ENCODE measurements around the gene NTRK3. TPM values are rescaled to one million over a fixed set of nuclear protein-coding genes. Genes with fewer than 3 reads are reported as not detected.

Gene NTRK3
- total and polyA plus RNA-seq, 12 donors: 0.45 to 5.6 (median 2.3) TPM

GRCh38 chr15:87945246-87945645 lies 311.3 kb downstream of the NTRK3 start:
- intact Hi-C loops (cut with DNase I): loop anchor here in 2 of 10 donors (10.0 kb wide), 3 partner anchors 60 to 130 kb away; no protein-coding TSS in a partner anchor
- peak overlapping the region in 8 of 10 donors; percentile 7 to 64 (median 44) for H3K27ac ChIP-seq
- no peaks in the 10 kb centered on the region for H3K9me3 ChIP-seq
- TF ChIP-seq, protein P1, sequence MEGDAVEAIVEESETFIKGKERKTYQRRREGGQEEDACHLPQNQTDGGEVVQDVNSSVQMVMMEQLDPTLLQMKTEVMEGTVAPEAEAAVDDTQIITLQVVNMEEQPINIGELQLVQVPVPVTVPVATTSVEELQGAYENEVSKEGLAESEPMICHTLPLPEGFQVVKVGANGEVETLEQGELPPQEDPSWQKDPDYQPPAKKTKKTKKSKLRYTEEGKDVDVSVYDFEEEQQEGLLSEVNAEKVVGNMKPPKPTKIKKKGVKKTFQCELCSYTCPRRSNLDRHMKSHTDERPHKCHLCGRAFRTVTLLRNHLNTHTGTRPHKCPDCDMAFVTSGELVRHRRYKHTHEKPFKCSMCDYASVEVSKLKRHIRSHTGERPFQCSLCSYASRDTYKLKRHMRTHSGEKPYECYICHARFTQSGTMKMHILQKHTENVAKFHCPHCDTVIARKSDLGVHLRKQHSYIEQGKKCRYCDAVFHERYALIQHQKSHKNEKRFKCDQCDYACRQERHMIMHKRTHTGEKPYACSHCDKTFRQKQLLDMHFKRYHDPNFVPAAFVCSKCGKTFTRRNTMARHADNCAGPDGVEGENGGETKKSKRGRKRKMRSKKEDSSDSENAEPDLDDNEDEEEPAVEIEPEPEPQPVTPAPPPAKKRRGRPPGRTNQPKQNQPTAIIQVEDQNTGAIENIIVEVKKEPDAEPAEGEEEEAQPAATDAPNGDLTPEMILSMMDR (IDR thresholded peaks at IDR 0.05): no peak
- WGBS, 2 donors: 80 to 82% methylated on average over 3 of the region's 3 CpGs
- no peaks in the 10 kb centered on the region for H3K27me3 ChIP-seq
- H3K4me1 ChIP-seq: peaks cover 2 to 38% (median 13%) of the 10 kb centered on the region in 9 donors
- H3K36me3 ChIP-seq: no peaks in the 10 kb centered on the region
- no peak for ATAC-seq
- no peak overlapping the region for H3K4me3 ChIP-seq
- DNase-seq: no peak

DNA sequence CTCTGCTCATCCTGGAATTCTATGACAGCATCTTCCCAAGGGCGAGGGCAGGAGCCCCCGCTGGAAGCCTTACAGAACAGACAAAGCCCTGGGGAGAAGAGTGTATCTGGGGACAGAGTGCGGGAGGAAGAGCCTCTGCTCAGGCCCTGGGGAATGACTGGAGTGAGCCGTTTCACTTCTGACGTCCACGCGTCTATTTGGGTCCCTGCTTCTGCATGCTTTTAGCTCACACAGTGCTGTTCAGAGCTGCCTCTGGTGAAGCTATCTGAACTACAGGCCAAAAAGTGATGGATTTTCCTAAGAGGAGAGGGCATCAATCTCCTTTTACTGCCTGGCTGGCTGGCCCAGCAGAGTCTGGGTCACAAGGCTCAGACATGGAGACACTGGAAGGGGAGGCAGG lies 311.8 kb downstream of the NTRK3 start:
- Histone ChIP-seq H3K27ac (peak overlapping the region in 8 of 10 donors; percentile 7 to 64 (median 44)), H3K4me1 (peaks cover 2 to 38% (median 10%) of the 10 kb centered on the region in 9 donors), H3K36me3 (no peaks in the 10 kb centered on the region), H3K27me3 (no peaks in the 10 kb centered on the region), H3K4me3 (no peak overlapping the region), H3K9me3 (no peaks in the 10 kb centered on the region)
- TF ChIP-seq, protein P1 (IDR thresholded peaks at IDR 0.05): no peak
- peak in 7 of 8 donors; percentile 38 to 83 (median 73) for ATAC-seq
- peak in 1 of 2 donors; percentile 59 for DNase-seq
- WGBS, 2 donors: 64 to 70% methylated on average over 7 of the region's 7 CpGs
- intact Hi-C loops (cut with DNase I): loop anchor here in 2 of 10 donors (10.0 kb wide), 3 partner anchors 60 to 130 kb away; no protein-coding TSS in a partner anchor

- Histone ChIP-seq H3K9me3 (no peaks in the 10 kb centered on the region), H3K27me3 (no peaks in the 10 kb centered on the region), H3K36me3 (no peaks in the 10 kb centered on the region), H3K4me1 (peaks cover 0 to 35% (median 7%) of the 10 kb centered on the region in 9 donors), H3K4me3 (no peak overlapping the region), H3K27ac (peak overlapping the region in 3 of 10 donors; percentile 12 to 44 (median 20))
- TF ChIP-seq, protein P1 (IDR thresholded peaks at IDR 0.05): no peak
- ATAC-seq (no peak), DNase-seq (no peak)
- intact Hi-C loops (cut with DNase I): loop anchor here in 2 of 10 donors (10.0 kb wide), 3 partner anchors 59 to 129 kb away; no protein-coding TSS in a partner anchor
- 64 to 77% methylated on average over 3 of the region's 3 CpGs for WGBS, 2 donors
Observed at GRCh38 chr15:87944050-87944449, 312.5 kb downstream of the NTRK3 start.

- H3K9me3 ChIP-seq: no peaks in the 10 kb centered on the region
- H3K4me1 ChIP-seq: peaks cover 0 to 30% (median 7%) of the 10 kb centered on the region in 9 donors
- intact Hi-C loops (cut with DNase I): loop anchor here in 2 of 10 donors (10.0 kb wide), 3 partner anchors 59 to 129 kb away; no protein-coding TSS in a partner anchor
- 54 to 59% methylated on average over 3 of the region's 3 CpGs for WGBS, 2 donors
- ATAC-seq: no peak
- DNase-seq: no peak
- no peak overlapping the region for H3K4me3 ChIP-seq
- no peaks in the 10 kb centered on the region for H3K36me3 ChIP-seq
- H3K27ac ChIP-seq: peak overlapping the region in 1 of 10 donors; percentile 20
- no peaks in the 10 kb centered on the region for H3K27me3 ChIP-seq
- TF ChIP-seq, protein P1 (IDR thresholded peaks at IDR 0.05): no peak
Observed at GRCh38 chr15:87943626-87944025, 312.9 kb downstream of the NTRK3 start.
